Activated T-cell treated with anti-CD3 and anti-CD28 coated beads, Interleukin-2, amount 50 U/mL, for 72 hours (primary cell): Measurements from ENCODE around the gene PCDH11X. TPM values are rescaled to one million over a fixed set of nuclear protein-coding genes. Genes with fewer than 3 reads are reported as not detected.
"Not testable (repeated sequence)": the region's sequence is repeated elsewhere in the genome, so short reads cannot be mapped to it uniquely, and the experiment has no call there.

Source experiments
- ATAC-seq, 2 donors: fragments of 150-1000 bp; cut with Tn5 transposase; replicated peaks in 1 of 2; 2 replicates each; pipeline ENCODE4 v1.10.0; 2021; ENCODE audit warnings: moderate library complexity in 2 of 2, mild to moderate bottlenecking in 1 of 2
- DNase-seq, 2 donors: peaks; one replicate each; pipeline ENCODE4 v3.0.0; 2021 to 2022; ENCODE audit warnings: mixed read lengths in 1 of 2
- H3K27ac Mint-ChIP-seq: one replicate; pipeline ENCODE4 v1.8.0; 2022; ENCODE audit warnings: mild to moderate bottlenecking, moderate library complexity, mixed read lengths
- H3K27me3 Mint-ChIP-seq: one replicate; pipeline ENCODE4 v1.8.0; 2022; ENCODE audit warnings: low read depth, mixed read lengths
- H3K36me3 Mint-ChIP-seq, 2 donors: one replicate each; pipeline ENCODE4 v1.8.0; 2022; ENCODE audit warnings: mixed read lengths in 2 of 2, mild to moderate bottlenecking in 1 of 2; ENCODE audit not compliant: insufficient read depth in 2 of 2
- H3K4me1 Mint-ChIP-seq: one replicate; pipeline ENCODE4 v1.8.0; 2022; ENCODE audit warnings: low read depth, mixed read lengths
- H3K4me3 Mint-ChIP-seq, 2 donors: one replicate each; pipeline ENCODE4 v1.8.0; 2022; ENCODE audit warnings: mild to moderate bottlenecking in 2 of 2, mixed read lengths in 2 of 2, moderate library complexity in 2 of 2
- H3K9me3 Mint-ChIP-seq, 2 donors: one replicate each; pipeline ENCODE4 v1.8.0; 2022; ENCODE audit warnings: mixed read lengths in 2 of 2
- total RNA-seq, 2 donors: library from RNA; stranded (reverse); gene quantifications; one replicate each; pipeline ENCODE4 v1.2.3, GENCODE V29; 2022

PCDH11X gene, protein sequence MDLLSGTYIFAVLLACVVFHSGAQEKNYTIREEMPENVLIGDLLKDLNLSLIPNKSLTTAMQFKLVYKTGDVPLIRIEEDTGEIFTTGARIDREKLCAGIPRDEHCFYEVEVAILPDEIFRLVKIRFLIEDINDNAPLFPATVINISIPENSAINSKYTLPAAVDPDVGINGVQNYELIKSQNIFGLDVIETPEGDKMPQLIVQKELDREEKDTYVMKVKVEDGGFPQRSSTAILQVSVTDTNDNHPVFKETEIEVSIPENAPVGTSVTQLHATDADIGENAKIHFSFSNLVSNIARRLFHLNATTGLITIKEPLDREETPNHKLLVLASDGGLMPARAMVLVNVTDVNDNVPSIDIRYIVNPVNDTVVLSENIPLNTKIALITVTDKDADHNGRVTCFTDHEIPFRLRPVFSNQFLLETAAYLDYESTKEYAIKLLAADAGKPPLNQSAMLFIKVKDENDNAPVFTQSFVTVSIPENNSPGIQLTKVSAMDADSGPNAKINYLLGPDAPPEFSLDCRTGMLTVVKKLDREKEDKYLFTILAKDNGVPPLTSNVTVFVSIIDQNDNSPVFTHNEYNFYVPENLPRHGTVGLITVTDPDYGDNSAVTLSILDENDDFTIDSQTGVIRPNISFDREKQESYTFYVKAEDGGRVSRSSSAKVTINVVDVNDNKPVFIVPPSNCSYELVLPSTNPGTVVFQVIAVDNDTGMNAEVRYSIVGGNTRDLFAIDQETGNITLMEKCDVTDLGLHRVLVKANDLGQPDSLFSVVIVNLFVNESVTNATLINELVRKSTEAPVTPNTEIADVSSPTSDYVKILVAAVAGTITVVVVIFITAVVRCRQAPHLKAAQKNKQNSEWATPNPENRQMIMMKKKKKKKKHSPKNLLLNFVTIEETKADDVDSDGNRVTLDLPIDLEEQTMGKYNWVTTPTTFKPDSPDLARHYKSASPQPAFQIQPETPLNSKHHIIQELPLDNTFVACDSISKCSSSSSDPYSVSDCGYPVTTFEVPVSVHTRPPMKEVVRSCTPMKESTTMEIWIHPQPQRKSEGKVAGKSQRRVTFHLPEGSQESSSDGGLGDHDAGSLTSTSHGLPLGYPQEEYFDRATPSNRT (N-terminal part only)
- not detected for total RNA-seq

DNA sequence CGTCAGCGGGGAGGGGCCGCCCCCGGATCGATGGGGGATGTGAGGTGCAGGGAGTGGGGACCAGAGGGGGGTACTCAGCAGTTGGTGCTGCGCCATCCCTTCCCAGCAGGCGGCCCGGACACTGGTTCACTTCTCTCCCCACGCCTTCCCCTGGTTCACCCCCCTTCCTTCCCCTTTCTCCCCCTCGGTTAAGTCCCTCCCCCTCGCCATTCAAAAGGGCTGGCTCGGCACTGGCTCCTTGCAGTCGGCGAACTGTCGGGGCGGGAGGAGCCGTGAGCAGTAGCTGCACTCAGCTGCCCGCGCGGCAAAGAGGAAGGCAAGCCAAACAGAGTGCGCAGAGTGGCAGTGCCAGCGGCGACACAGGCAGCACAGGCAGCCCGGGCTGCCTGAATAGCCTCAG, at the start of gene PCDH11X:
Gene PCDH11X (plus strand): TSS at position 241 of the 400 bp plus-strand sequence. CDS start 56,130 bp downstream, outside the sequence.
- H3K9me3 Mint-ChIP-seq, H3K27ac Mint-ChIP-seq, H3K4me3 Mint-ChIP-seq, H3K36me3 Mint-ChIP-seq, DNase-seq, H3K4me1 Mint-ChIP-seq: not testable (repeated sequence)
- peaks cover 16% of the 10 kb centered on the region for H3K27me3 Mint-ChIP-seq
- ATAC-seq = peak; percentile 47 to 54

DNA sequence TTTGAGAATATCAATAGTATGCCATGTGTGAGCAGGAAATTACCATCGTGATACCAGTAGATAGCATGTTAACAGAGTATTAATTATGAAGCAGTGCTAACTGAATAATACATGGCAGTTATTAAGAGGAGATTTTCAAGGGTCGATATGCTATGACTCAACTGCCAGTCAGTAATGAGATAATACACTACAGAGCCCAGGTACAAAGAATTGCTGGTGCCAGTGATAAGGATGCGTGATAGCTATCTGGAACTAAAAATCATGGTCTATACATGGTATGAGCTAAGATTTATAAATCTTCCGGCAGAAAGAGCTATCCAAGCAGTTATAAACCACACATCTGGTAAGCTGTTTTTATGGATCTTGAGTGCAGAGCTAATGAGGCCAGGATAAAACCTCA, 31.7 kb upstream of the PCDH11X start:
- H3K9me3 Mint-ChIP-seq, H3K4me1 Mint-ChIP-seq, H3K27me3 Mint-ChIP-seq, H3K4me3 Mint-ChIP-seq, DNase-seq, ATAC-seq, H3K36me3 Mint-ChIP-seq, H3K27ac Mint-ChIP-seq: not testable (repeated sequence)

DNA sequence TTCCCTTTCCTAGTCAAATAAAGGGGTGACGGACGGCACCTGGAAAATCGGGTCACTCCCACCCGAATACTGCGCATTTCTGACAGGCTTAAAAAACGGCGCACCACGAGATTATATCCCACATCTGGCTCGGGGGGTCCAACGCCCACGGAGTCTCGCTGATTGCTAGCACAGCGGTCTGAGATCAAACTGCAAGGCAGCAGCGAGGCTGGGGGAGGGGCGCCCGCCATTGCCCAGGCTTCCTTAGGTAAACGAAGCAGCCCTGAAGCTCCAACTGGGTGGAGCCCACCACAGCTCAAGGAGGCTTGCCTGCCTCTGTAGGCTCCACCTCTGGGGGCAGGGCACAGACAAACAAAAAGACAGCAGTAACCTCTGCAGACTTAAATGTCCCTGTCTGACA, 26.2 kb upstream of the PCDH11X start:
- not testable (repeated sequence) for H3K27me3 Mint-ChIP-seq, H3K27ac Mint-ChIP-seq, DNase-seq, ATAC-seq, H3K36me3 Mint-ChIP-seq, H3K4me3 Mint-ChIP-seq, H3K4me1 Mint-ChIP-seq, H3K9me3 Mint-ChIP-seq

DNA sequence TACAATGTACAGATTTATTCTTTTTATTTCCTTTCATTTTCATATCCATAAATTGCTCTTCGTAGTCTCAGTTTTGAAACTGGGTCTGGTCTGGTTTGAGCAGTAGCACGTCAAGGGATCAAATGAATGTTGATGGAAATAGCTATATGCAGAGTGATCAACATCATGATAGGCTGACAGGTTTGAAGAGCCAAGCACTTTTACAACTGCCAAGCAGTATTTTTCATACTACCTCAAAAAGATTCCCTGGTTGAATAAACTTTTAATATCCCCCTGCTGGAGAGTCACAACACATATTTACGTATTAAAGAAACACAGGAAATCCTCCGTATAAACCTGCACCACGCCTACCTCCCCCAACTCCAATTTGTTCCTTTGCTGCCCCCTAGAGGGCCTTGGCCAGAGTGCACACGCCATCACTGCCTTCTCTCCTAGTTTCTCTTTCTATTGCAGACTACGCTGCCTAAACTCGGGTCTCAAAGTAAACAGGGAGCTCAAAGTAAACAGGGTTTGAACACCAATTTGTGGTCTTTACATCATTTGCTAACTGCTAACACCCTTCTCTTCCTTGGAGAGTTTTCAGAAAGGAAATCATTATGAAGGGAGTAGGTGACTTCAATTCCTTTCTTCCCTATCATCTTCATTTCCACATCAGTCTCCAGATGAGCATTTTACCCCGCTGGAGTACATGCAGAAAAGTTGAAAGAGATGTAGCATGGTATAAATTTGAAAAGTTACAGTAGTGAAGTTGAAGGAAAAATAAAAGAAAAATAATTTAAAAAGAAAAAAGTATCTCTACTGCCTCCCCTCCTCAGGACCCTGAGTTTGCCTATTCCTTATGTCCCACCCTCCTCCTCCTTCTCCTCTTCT, 8.3 kb upstream of the PCDH11X start:
- ATAC-seq = peak; percentile 81 to 85
- DNase-seq = not testable (repeated sequence)
- H3K4me3 Mint-ChIP-seq = peak overlapping the region; percentile 31 to 66

DNA sequence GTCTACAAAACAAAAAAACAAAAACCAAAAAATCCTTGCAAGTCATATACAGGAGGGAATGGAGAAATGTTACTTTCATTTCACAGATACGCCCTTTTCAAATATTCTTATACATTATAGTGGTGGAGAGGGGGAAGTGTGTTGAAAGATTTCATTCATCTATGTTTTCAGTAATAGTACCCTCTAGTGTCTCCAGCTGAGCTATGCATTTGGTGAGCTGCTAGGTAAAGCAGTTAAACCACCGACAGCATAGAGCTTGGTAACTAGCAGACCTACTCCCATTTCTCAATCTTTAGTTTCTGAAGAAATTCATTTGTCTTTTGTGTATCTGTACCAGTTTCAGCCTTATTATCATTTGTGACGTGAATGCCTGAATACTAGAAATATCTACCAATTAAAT, 5.2 kb upstream of the PCDH11X start:
- ATAC-seq, H3K4me3 Mint-ChIP-seq, H3K36me3 Mint-ChIP-seq, DNase-seq, H3K9me3 Mint-ChIP-seq, H3K27ac Mint-ChIP-seq, H3K4me1 Mint-ChIP-seq, H3K27me3 Mint-ChIP-seq: not testable (repeated sequence)

More for the DNA sequence above, 8.3 kb upstream of the PCDH11X start:
- not testable (repeated sequence) for H3K27ac Mint-ChIP-seq, H3K36me3 Mint-ChIP-seq, H3K9me3 Mint-ChIP-seq, H3K27me3 Mint-ChIP-seq, H3K4me1 Mint-ChIP-seq

DNA sequence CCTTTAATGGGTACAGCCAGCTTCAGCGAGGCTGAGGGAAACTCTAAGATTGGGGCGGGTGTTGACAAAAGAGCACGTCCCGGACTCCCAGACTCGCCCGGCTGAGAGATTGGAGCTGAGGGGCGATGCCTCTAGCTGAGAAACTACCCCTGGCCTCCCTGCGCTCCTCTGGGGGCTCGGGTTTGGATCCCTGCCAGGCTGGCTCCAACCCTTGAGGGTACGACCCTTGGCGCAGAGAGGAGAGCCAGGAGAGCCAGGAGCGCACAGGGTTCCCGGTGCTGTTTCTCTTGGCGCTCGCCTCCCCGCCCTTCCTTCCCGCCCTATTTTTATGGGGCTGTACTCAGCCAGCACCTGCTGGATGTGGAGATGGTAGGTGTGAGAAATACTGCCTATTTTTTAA, 833 bp downstream of the PCDH11X start:
- H3K9me3 Mint-ChIP-seq, H3K4me3 Mint-ChIP-seq, ATAC-seq, DNase-seq, H3K4me1 Mint-ChIP-seq, H3K27ac Mint-ChIP-seq, H3K36me3 Mint-ChIP-seq: not testable (repeated sequence)
- peaks cover 24% of the 10 kb centered on the region for H3K27me3 Mint-ChIP-seq

DNA sequence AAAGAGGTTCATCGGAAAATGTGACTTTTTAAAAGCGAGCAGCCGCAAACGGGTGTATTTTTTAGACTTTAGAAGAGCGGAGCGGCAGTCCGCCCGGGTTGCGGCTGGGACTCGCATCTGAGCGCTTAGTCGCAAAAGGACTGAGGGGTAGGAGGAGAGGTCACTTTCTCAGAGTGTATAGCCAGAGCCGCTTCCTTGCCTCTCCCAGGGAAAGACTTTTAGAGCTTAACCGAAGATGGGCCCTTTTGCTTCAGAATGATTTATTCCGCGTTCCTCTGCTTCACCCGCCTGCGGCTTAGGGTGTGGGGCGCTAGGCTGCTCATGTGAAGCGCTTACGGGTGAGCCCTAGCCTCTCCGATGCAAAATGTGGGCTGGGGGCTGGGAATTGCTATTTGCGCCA, 1.5 kb downstream of the PCDH11X start:
- not testable (repeated sequence) for DNase-seq, ATAC-seq, H3K9me3 Mint-ChIP-seq, H3K36me3 Mint-ChIP-seq, H3K27ac Mint-ChIP-seq, H3K4me1 Mint-ChIP-seq, H3K4me3 Mint-ChIP-seq
- H3K27me3 Mint-ChIP-seq = peaks cover 24% of the 10 kb centered on the region

DNA sequence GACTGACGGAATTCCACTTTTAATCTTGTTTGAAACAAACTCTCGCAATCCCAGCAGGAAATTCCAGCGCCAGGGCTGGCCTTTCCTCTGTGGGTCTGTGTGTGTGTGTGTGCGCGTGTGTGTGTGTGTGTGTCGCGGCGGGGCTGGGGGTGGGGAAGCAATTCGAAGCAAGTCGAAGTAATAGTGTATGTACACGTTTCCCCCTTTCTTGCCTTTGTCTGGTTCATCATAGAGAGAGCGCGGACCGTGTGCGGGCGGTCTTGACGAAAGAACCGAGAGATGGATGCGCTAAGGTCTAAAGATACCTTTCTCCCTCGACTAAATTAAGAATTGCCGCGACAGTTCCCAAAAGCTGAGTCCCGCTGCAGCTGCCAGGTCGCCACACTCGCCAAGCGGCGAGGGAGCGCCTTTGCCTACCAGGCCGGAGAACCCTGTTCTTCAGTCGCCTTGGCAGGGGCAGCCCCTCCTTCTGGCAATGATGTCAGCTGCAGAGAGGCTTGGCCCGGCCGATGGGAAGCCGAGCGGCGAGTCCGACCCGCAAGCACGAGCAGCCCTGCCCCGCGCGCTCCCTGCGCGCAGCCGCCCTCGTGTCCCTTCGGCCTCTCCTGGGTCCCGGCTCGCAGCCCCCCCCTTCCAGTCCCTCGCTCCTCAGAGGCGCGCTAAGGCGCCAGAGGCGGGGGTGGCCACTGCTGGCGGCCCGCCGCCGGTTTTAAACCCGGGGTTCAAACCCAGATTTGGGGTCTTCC, 2.6 kb downstream of the PCDH11X start:
- Mint-ChIP-seq H3K4me3 (peak overlapping the region; percentile 22 to 42), H3K27me3 (peaks cover 24% of the 10 kb centered on the region)
- H3K4me1 Mint-ChIP-seq, DNase-seq, H3K27ac Mint-ChIP-seq, ATAC-seq, H3K36me3 Mint-ChIP-seq, H3K9me3 Mint-ChIP-seq: not testable (repeated sequence)

DNA sequence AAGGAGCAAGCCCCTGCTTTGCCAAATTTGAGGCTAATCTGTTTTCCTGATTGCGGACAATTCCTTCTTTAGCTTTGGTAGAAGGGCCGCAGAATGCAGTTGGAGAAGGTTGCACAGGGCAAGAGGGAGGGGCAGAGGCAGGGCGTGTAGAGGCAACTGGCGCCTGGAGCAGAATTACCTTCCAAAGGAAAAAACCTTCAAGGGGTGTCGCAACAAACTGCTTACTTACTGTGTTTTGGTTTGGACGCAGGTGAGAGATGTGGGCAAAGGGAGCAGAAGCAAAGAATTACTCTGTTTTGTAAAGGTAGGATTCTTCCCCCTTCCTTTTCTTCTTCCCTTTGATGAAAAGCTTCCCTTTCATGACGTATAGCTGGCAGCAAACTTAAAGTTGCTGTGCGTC, 3.6 kb downstream of the PCDH11X start:
- ATAC-seq, H3K36me3 Mint-ChIP-seq, H3K27ac Mint-ChIP-seq, H3K4me1 Mint-ChIP-seq, H3K4me3 Mint-ChIP-seq, DNase-seq, H3K9me3 Mint-ChIP-seq: not testable (repeated sequence)
- peaks cover 18% of the 10 kb centered on the region for H3K27me3 Mint-ChIP-seq

DNA sequence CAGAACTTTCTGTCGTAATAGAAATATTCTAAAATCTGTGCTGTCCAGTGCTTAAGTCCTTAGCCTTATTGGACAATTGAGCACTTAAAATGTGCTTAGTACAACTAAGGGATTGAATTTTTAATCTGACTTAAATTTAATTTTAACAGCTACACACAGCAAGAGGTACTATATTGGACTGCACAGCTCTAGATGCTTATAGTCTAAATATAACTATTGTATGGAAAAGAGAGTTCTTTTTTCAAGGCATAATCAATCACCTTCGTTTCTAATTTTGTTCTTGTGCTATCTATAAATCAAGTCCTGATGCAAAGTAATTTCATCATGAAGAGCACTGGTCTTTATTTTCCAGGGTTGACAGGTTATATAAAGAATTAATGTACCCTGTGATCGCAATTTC, 38.4 kb downstream of the PCDH11X start:
- not testable (repeated sequence) for H3K27ac Mint-ChIP-seq, H3K9me3 Mint-ChIP-seq, H3K4me1 Mint-ChIP-seq, H3K4me3 Mint-ChIP-seq, ATAC-seq, H3K27me3 Mint-ChIP-seq, H3K36me3 Mint-ChIP-seq, DNase-seq

DNA sequence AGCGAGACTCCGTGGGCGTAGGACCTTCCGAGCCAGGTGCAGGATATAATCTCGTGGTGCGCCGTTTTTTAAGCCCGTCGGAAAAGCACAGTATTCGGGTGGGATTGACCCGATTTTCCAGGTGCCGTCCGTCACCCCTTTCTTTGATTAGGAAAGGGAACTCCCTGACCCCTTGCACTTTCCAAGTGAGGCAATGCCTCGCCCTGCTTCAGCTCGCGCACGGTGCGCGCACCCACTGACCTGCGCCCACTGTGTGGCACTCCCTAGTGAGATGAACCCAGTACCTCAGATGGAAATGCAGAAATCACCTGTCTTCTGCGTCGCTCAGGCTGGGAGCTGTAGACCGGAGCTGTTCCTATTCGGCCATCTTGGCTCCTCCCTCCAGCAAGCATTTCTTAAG, 46.1 kb downstream of the PCDH11X start:
- not testable (repeated sequence) for DNase-seq, H3K9me3 Mint-ChIP-seq, H3K4me1 Mint-ChIP-seq, ATAC-seq, H3K27ac Mint-ChIP-seq, H3K36me3 Mint-ChIP-seq, H3K4me3 Mint-ChIP-seq, H3K27me3 Mint-ChIP-seq
